Adrenal gland (tissue), 12 donors: ENCODE data around the gene SLC9A6. TPM values are rescaled to one million over a fixed set of nuclear protein-coding genes. Genes with fewer than 3 reads are reported as not detected.
A peak's percentile ranks its signal among the peaks of the same experiment; 100 is the strongest.

Experiments used
- DNase-seq, 7 donors: peaks; one replicate each; pipeline ENCODE4 v3.0.0-alpha.2; 2019 to 2020
- H3K27ac ChIP-seq, 5 donors: fragments of 200-600 bp; sonication (generic) in 4 of 5; 1 replicate in 3 of 5; 2 replicates in 2 of 5; pipeline versions ENCODE4 v1.5.1 to v1.8.0; 2016 to 2020; ENCODE audit warnings: mild to moderate bottlenecking in 1 of 5
- H3K27me3 ChIP-seq: fragments of 200-600 bp; 2 replicates; pipeline ENCODE4 v1.8.0; 2021
- H3K36me3 ChIP-seq, 2 donors: fragments of 200-600 bp; replicated peaks in 1 of 2; 1 replicate in 1 of 2; 2 replicates in 1 of 2; pipeline versions ENCODE4 v1.5.1 to v1.8.0; 2018 to 2022
- H3K4me1 ChIP-seq, 2 donors: fragments of 200-600 bp; replicated peaks in 1 of 2; 1 replicate in 1 of 2; 2 replicates in 1 of 2; pipeline versions ENCODE4 v1.5.1 to v1.8.0; 2018 to 2021
- H3K4me3 ChIP-seq, 4 donors: fragments of 200-600 bp; sonication (generic) in 3 of 4; one replicate each; pipeline ENCODE4 v1.5.1; 2016 to 2018
- H3K9me3 ChIP-seq, 3 donors: fragments of 200-600 bp; sonication (generic) in 1 of 3; replicated peaks in 1 of 3; 1 replicate in 2 of 3; 2 replicates in 1 of 3; pipeline versions ENCODE4 v1.5.1 to v1.8.0; 2016 to 2021
- POLR2A ChIP-seq, 2 donors: fragments of 450-650 bp; IDR thresholded peaks; one replicate each; pipeline ENCODE4 v1.6.1; 2017; ENCODE audit warnings: antibody characterized with exemption in 2 of 2, mild to moderate bottlenecking in 2 of 2, moderate library complexity in 1 of 2
- WGBS, 4 donors: extraction: QIAGEN DNeasy Blood & Tissue Kit in 2 of 4; methylation state at CpG; one replicate each; pipeline versions ENCODE4 v1.1.5 to v1.1.7; 2013 to 2017; 5-methylcytosine and 5-hydroxymethylcytosine counted together
- intact Hi-C, 2 donors: fragments of 100-400 bp; cut with DNase I; formaldehyde crosslinking; loops; one replicate each; pipeline versions ENCODE4 v1.14.1 to v1.15.0; 2022 to 2023
- polyA plus RNA-seq, 3 donors: library from polyadenylated mRNA; stranded (reverse); fragments of 200-250 nt in 2 of 3; fragments of 350-450 nt in 1 of 3; fragmentation: Illumina TruSeq in 1 of 3; extraction: RNeasy Lipid Tissue Mini Kit (QIAGEN cat#74804) in 1 of 3; gene quantifications; one replicate each; pipeline ENCODE4 v1.2.3, GENCODE V29; 2013 to 2014
- total RNA-seq, 9 donors: library from RNA; depleted of rRNA in 4 of 9; stranded (reverse); fragments of >200 nt in 4 of 9; fragments of 120-200 nt in 1 of 9; fragmentation: NEBNext Ultra II Directional in 1 of 9; extraction: Animal tissue kit (Norgen Biotek cat#: 25700) in 1 of 9; gene quantifications; one replicate each; pipeline versions ENCODE4 v1.1.0 to v1.2.4, GENCODE V29; 2013 to 2023
- TF ChIP-seq, protein P1 (sequence below), 6 experiments: fragments of 450-650 bp in 4 of 6; fragments of 200-600 bp in 2 of 6; sonication (generic) in 1 of 6; IDR thresholded peaks; 1 replicate in 5 of 6; 2 replicates in 1 of 6; pipeline versions ENCODE4 v1.5.1 to v1.8.0; 2016 to 2021; ENCODE audit warnings: antibody characterized with exemption in 6 of 6, mild to moderate bottlenecking in 2 of 6, moderate library complexity in 1 of 6
- donor health status: healthy with polysubstance abuse.
- donor health status: Bipolar disorder and iron deficiency.
- donor health status: DM: yes; HTN: yes; CAD: no.
- donor health status: DM: no; HTN: no; CAD: no.
- donor health status: DM: no; HTN: no; CAD: no.
- donor health status: DM: yes; HTN: yes; CAD: no.

Gene SLC9A6
- total and polyA plus RNA-seq, 12 donors, result 10.0 to 36.2 (median 16.3) TPM

DNA sequence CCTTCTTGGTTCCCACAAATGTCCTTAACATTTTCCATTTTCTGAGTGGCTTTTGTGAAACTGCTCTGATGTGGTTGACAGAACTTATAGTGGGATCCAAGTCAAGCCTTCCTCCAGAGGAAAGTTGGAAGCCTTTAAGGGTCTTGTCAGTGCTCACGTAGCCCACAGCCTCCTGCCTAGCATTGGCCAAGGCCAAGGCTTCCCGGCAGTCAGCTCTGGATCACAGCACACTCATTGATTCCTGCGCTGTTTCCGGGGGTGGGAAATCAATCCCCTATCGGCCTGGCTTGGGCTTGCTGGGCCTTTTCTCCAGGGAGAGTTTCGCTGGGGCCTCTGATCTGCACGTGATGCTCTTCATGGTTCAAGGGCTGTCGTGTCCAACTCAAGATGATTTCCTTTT lies 76.1 kb downstream of the SLC9A6 start:
- no peaks in the 10 kb centered on the region for H3K36me3 ChIP-seq
- H3K27me3 ChIP-seq, result peaks cover 9% of the 10 kb centered on the region
- intact Hi-C loops, result no loop called here
- H3K27ac ChIP-seq, result no peak overlapping the region
- H3K4me3 ChIP-seq, result no peak overlapping the region
- TF ChIP-seq POLR2A (IDR thresholded peaks at IDR 0.05), result no peak
- TF ChIP-seq, protein P1, sequence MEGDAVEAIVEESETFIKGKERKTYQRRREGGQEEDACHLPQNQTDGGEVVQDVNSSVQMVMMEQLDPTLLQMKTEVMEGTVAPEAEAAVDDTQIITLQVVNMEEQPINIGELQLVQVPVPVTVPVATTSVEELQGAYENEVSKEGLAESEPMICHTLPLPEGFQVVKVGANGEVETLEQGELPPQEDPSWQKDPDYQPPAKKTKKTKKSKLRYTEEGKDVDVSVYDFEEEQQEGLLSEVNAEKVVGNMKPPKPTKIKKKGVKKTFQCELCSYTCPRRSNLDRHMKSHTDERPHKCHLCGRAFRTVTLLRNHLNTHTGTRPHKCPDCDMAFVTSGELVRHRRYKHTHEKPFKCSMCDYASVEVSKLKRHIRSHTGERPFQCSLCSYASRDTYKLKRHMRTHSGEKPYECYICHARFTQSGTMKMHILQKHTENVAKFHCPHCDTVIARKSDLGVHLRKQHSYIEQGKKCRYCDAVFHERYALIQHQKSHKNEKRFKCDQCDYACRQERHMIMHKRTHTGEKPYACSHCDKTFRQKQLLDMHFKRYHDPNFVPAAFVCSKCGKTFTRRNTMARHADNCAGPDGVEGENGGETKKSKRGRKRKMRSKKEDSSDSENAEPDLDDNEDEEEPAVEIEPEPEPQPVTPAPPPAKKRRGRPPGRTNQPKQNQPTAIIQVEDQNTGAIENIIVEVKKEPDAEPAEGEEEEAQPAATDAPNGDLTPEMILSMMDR (IDR thresholded peaks at IDR 0.05), result no peak
- no peaks in the 10 kb centered on the region for H3K9me3 ChIP-seq
- WGBS, 4 donors, result 62 to 94% (median 85%) methylated on average over 2 to 8 of the region's 8 CpGs
- DNase-seq, result no peak
- no peaks in the 10 kb centered on the region for H3K4me1 ChIP-seq

DNA sequence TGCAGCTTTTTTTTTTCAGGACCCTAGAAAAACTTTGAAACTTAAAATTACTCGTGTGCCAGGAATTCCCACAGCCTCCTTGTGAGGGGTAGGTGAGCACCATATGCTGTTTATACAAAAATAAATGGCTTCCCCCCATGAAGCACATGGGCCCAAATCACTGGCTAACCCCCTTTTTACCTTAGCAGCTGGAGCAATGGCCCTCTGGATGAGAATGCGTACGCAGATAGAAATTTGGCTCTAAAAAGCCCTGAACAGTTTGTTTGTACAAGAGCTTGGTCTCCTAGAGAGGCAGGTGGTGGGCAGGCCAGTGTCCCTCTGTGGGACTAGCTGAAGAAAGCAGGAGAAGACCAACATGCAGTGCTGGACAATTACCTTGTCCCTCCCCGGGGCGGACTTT lies 76.5 kb downstream of the SLC9A6 start:
- Histone ChIP-seq H3K4me1 (no peaks in the 10 kb centered on the region), H3K36me3 (no peaks in the 10 kb centered on the region), H3K9me3 (no peaks in the 10 kb centered on the region), H3K27me3 (peaks cover 9% of the 10 kb centered on the region), H3K4me3 (no peak overlapping the region), H3K27ac (no peak overlapping the region)
- DNase-seq, result no peak
- WGBS, 4 donors, result 67 to 91% (median 82%) methylated on average over 1 to 5 of the region's 5 CpGs
- no peak for TF ChIP-seq POLR2A (IDR thresholded peaks at IDR 0.05)
- TF ChIP-seq, protein P1 (IDR thresholded peaks at IDR 0.05), result no peak
- intact Hi-C loops, result no loop called here

DNA sequence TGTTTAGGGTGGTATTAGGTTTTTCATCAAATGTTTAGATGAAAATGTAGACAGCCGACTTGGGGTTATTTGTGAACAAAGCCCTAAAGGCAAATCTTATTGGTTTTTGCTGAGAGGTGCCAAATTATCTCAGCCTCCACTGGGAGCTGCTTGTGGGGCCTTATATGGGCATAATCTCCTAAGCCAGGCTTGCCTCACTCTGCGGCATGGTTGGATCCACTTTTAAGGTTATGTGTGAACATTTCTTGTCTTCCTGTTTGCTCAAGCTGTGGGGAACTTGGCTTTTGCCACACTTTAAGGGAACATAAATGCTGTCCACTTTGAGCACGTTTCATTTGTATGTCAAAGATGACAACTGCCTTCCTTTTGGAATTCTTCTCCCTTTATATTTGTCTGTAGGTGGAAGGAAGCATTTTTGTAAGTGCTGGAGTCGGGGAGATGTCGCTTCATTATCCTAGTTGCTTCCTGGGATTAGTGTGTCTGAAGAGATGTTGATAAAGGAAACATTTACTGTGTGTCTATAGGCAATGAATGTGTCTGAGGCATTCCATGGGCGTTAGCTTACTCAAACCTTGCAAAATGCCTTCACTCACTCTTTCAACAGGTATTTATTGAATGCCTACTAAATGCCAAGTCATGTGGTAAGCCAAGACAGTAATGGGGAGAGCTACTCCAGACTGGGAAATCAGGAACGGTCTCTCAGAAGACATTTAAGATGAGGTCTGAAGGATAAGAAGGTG lies 78.3 kb downstream of the SLC9A6 start:
- H3K4me1 ChIP-seq, result no peaks in the 10 kb centered on the region
- no peak for TF ChIP-seq POLR2A (IDR thresholded peaks at IDR 0.05)
- TF ChIP-seq, protein P1 (IDR thresholded peaks at IDR 0.05), result no peak
- H3K27ac ChIP-seq, result peak overlapping the region in 2 of 5 donors; percentile 21 to 54
- H3K27me3 ChIP-seq, result peaks cover 9% of the 10 kb centered on the region
- intact Hi-C loops, result no loop called here
- H3K4me3 ChIP-seq, result no peak overlapping the region
- peak in 1 of 7 donors; percentile 53 for DNase-seq
- H3K36me3 ChIP-seq, result no peaks in the 10 kb centered on the region
- no peaks in the 10 kb centered on the region for H3K9me3 ChIP-seq
- 55 to 72% (median 61%) methylated on average over 7 of the region's 7 CpGs for WGBS, 4 donors

DNA sequence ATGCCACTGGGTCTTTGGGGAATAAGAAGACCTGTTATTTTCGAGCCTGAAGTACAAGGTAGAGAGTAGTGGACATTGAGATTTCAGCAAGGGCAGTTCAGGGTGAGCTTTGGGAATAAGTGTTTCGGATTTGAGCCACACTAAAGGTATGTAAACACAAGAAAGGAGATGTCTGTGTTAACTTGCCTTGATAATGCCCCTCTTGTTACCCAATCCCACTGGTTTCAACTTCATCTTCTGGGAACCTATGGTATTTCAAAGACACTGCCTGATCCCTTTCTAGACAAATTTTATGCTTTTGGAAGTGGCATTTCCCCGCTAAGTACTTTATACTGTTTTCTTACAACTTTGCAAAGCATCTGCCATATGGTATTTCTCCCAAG lies 79.4 kb downstream of the SLC9A6 start:
- no peaks in the 10 kb centered on the region for H3K36me3 ChIP-seq
- no peak for TF ChIP-seq POLR2A (IDR thresholded peaks at IDR 0.05)
- H3K27me3 ChIP-seq, result peaks cover 5% of the 10 kb centered on the region
- no peak overlapping the region for H3K4me3 ChIP-seq
- peak overlapping the region in 1 of 5 donors; percentile 65 for H3K27ac ChIP-seq
- 53 to 79% (median 69%) methylated on average over 2 to 3 of the region's 3 CpGs for WGBS, 4 donors
- no peaks in the 10 kb centered on the region for H3K9me3 ChIP-seq
- no peaks in the 10 kb centered on the region for H3K4me1 ChIP-seq
- intact Hi-C loops, result no loop called here
- DNase-seq, result no peak
